Measurements from ENCODE around the gene CERS6.

Gene CERS6

GRCh38 chr2:168526641-168527040 lies 70.6 kb downstream of the CERS6 start:
- no peak overlapping the region for H3K27ac Mint-ChIP-seq
- peaks cover 0 to 6% of the 10 kb centered on the region in 2 donors for H3K4me1 Mint-ChIP-seq (ENCODE audit: low read depth in 2 of 2)

DNA sequence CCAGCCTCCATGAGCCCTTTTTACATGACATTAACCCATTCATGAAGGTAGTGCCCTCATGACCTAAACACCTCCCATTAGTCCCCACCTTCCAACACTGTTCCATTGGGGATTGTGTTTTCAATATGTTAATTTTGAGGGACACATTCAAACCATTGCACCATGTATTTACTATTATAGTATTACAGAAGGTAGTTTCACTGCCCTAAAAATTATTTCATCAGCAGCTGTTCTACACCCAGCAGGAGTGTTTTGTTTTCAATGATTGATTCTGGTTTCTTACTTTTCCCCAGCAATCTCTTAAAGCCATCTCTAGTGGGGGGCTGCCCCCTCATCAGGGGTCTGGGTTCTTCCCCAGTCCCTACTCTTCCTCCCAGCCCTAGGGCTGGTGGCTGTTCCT lies 71.9 kb downstream of the CERS6 start:
- Mint-ChIP-seq H3K27ac (no peak overlapping the region), H3K36me3 (ENCODE audit: insufficient read depth) (peaks cover 3% of the 10 kb centered on the region), H3K4me3 (no peak overlapping the region), H3K27me3 (no peaks in the 10 kb centered on the region), H3K4me1 (ENCODE audit: low read depth in 2 of 2) (peaks cover 0 to 6% of the 10 kb centered on the region in 2 donors), H3K9me3 (no peaks in the 10 kb centered on the region)
- ATAC-seq (replicated peaks) (no peak), DNase-seq (no peak)

More at GRCh38 chr2:168526641-168527040, 70.6 kb downstream of the CERS6 start:
- Mint-ChIP-seq H3K4me3 (no peak overlapping the region), H3K9me3 (no peaks in the 10 kb centered on the region), H3K36me3 (ENCODE audit: insufficient read depth) (peaks cover 3% of the 10 kb centered on the region), H3K27me3 (no peaks in the 10 kb centered on the region)
- no peak for DNase-seq
- ATAC-seq (replicated peaks), result no peak

DNA sequence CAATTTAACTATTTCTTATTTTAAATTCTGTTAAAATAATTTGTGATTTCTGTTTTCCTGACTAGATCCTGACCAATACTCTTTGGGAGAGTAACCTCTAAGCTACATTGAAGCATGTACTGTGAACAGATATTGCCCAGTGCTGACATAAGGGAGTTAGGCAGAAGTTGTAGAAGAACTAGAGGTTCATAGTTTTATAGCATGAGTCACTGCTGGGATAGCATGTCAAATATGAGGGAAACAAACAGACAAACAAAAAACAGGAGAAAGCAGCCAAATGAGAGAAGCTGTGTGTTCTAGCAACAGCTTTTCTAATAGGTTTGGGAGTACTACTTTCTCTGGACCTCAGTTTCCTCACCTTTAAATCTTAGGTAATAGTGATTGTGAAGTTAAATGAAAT lies 72.4 kb downstream of the CERS6 start:
- DNase-seq (no peak), ATAC-seq (replicated peaks) (no peak)
- Mint-ChIP-seq H3K27ac (no peak overlapping the region), H3K27me3 (no peaks in the 10 kb centered on the region), H3K36me3 (ENCODE audit: insufficient read depth) (peaks cover 3% of the 10 kb centered on the region), H3K4me3 (no peak overlapping the region), H3K4me1 (ENCODE audit: low read depth in 2 of 2) (peaks cover 0 to 7% of the 10 kb centered on the region in 2 donors), H3K9me3 (no peaks in the 10 kb centered on the region)

DNA sequence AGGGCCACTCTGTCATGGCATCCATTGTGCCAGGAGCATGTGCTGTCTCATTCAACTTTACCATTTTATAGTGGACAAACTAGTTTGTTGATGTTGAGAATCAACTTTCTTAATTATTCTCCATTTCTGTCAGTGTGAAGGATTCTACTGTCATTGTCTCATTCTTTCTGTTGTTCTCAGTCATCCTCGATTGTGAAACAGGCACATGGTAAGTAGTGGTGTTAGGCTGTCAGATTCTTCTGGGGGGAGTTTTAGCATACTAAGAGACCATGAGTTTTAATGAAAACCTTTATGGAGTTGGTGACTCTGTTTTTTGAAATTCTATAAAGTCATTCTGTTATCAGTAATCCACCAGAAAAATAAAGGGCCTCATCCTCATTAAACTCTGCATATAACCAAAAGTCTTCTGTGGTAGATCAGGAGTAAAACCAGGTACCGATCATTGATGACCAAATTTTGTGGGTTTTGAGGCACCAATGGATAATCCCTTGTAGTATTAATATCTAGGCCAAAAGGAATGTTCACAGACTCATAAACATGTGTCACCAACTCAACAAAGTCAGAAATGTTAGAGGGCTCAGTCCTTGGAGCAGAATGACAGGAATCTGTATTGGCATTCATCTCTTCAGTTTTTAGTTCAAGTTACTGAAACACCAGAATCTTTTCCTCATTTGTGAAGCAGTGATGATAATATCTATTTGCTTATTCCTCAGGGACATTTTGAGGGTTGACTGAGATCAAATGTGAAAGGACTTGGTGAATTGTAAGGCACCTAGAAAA lies 73.2 kb downstream of the CERS6 start:
- no peak for ATAC-seq (replicated peaks)
- Mint-ChIP-seq H3K27me3 (no peaks in the 10 kb centered on the region), H3K27ac (no peak overlapping the region), H3K36me3 (ENCODE audit: insufficient read depth) (peaks cover 3% of the 10 kb centered on the region), H3K4me1 (ENCODE audit: low read depth in 2 of 2) (peaks cover 0 to 7% of the 10 kb centered on the region in 2 donors), H3K4me3 (no peak overlapping the region), H3K9me3 (no peaks in the 10 kb centered on the region)
- no peak for DNase-seq

DNA sequence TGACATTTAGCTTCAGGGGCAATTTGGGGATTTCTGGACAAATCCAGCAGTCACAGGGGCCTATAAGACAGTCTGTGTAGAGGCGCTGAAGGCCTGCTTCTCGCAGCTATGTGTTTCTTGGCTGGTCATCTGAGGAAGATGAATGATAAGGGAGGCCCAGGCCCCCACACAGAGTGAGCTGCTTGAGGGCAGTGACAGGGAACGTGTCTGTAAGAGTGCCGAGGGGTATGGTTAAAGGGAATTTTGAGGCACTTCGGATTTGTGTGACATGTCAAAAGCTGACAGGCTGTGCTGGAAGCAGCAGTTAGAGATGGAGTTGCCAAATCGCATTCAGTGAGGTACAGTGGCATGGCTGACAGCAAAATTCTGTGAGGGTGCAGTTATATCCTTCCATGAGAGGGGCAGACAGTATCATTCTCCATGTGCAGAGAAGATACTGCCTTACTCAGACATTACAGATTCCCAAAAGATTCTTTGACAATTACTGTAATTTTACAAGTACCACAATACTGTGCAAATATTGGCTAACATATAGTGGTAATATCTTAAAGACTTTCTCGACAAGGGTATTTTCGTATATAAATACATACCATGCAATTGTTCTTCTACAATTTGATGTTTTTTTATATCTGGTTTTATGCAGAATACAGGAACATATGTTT lies 74.0 kb downstream of the CERS6 start:
- no peaks in the 10 kb centered on the region for H3K27me3 Mint-ChIP-seq
- H3K9me3 Mint-ChIP-seq, result no peaks in the 10 kb centered on the region
- peaks cover 3% of the 10 kb centered on the region for H3K36me3 Mint-ChIP-seq (ENCODE audit: insufficient read depth)
- H3K27ac Mint-ChIP-seq, result no peak overlapping the region
- ATAC-seq (replicated peaks) (no peak), DNase-seq (no peak)
- no peak overlapping the region for H3K4me3 Mint-ChIP-seq
- H3K4me1 Mint-ChIP-seq (ENCODE audit: low read depth in 2 of 2), result peaks cover 0 to 7% of the 10 kb centered on the region in 2 donors

DNA sequence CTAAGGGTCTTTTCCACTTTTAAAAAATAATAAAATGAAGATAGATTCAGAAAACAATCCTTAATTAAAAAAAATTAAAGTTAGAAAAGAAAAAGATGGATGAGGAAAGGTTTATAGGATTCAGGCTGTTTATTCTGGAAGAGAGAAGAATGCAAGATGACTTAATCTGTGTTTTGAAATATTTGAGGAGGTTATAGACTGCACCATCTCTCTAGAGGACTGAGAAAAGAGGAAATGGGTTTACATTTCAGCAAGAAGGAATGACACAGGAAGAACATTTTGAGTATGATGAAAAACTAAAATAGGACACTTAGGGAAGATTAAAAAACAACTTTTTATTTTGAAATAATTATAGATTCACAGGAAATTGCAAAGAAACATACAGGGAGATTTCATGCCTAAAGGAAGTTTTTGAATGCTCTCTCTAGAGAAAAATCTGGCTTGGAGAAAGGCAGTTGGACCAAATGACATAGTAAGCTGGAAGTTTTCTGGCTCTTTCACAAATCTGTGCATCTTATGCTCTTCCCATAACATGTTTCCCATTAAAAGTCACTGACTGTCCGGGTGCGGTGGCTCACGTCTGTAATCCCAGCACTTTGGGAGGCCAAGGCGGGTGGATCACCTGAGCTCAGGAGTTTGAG lies 75.0 kb downstream of the CERS6 start:
- no peaks in the 10 kb centered on the region for H3K27me3 Mint-ChIP-seq
- no peak for ATAC-seq (replicated peaks)
- peaks cover 0 to 7% of the 10 kb centered on the region in 2 donors for H3K4me1 Mint-ChIP-seq (ENCODE audit: low read depth in 2 of 2)

DNA sequence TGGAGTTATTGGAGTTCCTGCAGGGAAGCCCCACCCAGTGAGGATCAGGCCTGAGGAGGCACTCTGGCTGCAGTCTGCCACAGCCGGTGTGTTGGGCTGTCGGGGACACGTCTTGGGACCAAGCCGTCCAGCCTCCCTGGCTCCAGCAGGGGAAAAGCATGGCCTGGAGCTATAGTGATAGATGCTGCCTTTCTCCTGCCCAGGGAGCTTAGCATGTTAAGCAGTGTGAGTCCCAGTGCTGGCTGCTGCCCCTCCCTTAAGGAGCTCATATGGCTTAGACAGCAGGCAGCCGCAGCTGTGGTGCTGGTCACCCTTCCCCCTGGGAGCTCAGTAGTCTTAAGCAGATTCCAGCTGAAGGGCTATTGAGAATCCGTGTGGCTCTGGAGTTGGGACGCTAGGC lies 78.9 kb downstream of the CERS6 start:
- H3K27me3 Mint-ChIP-seq, result no peaks in the 10 kb centered on the region
- H3K36me3 Mint-ChIP-seq (ENCODE audit: insufficient read depth), result peaks cover under 1% of the 10 kb centered on the region
- no peak for DNase-seq
- ATAC-seq (replicated peaks), result no peak
- H3K9me3 Mint-ChIP-seq, result no peaks in the 10 kb centered on the region
- H3K4me1 Mint-ChIP-seq (ENCODE audit: low read depth in 2 of 2), result peaks cover 0 to 7% of the 10 kb centered on the region in 2 donors
- no peak overlapping the region for H3K27ac Mint-ChIP-seq
- H3K4me3 Mint-ChIP-seq, result no peak overlapping the region

More for the DNA sequence above, 75.0 kb downstream of the CERS6 start:
- Mint-ChIP-seq H3K36me3 (ENCODE audit: insufficient read depth) (peaks cover 3% of the 10 kb centered on the region), H3K4me3 (no peak overlapping the region), H3K27ac (peak overlapping the region in 1 of 2 donors; percentile 21), H3K9me3 (no peaks in the 10 kb centered on the region)
- DNase-seq, result no peak

DNA sequence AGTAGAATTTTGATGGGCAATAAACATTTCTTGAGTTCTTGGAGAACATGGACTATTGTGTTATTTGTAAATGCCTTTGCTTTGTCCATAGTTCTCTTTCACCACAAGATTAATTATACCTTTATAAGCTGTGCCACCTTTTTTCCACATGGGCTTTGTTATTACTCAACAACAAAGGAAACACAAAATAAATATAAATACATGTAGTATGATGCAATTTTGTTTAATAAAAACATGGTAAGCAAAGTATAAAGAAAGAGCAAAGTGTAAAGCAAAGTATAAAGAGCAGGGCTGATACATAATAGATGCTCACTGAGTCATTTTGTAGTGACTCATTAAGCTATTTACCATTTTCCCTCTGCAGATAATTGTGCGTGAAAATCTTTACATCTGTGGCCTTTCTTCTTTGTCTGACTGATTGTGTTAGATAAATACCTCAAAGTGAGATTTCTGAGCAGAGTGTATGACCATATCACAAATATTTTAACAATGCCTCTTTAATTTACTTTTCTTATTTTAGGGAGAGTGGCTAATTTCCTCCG lies 80.9 kb downstream of the CERS6 start:
- Mint-ChIP-seq H3K27ac (no peak overlapping the region), H3K27me3 (no peaks in the 10 kb centered on the region), H3K4me3 (no peak overlapping the region), H3K36me3 (ENCODE audit: insufficient read depth) (no peaks in the 10 kb centered on the region), H3K9me3 (no peaks in the 10 kb centered on the region), H3K4me1 (ENCODE audit: low read depth in 2 of 2) (peaks cover 0 to 7% of the 10 kb centered on the region in 2 donors)
- DNase-seq, result no peak
- ATAC-seq (replicated peaks), result peak; percentile 35

- H3K4me1 Mint-ChIP-seq (ENCODE audit: low read depth in 2 of 2), result peaks cover 0 to 6% of the 10 kb centered on the region in 2 donors
- H3K9me3 Mint-ChIP-seq, result no peaks in the 10 kb centered on the region
- H3K36me3 Mint-ChIP-seq (ENCODE audit: insufficient read depth), result no peaks in the 10 kb centered on the region
- H3K27me3 Mint-ChIP-seq, result no peaks in the 10 kb centered on the region
- no peak overlapping the region for H3K27ac Mint-ChIP-seq
- ATAC-seq (replicated peaks) (no peak), DNase-seq (no peak)
- H3K4me3 Mint-ChIP-seq, result no peak overlapping the region
Observed at GRCh38 chr2:168538133-168538532, 82.1 kb downstream of the CERS6 start.

GRCh38 chr2:168538534-168538933 lies 82.5 kb downstream of the CERS6 start:
- no peaks in the 10 kb centered on the region for H3K27me3 Mint-ChIP-seq
- no peak overlapping the region for H3K27ac Mint-ChIP-seq
- H3K4me1 Mint-ChIP-seq (ENCODE audit: low read depth in 2 of 2), result peaks cover 0 to 6% of the 10 kb centered on the region in 2 donors
- no peaks in the 10 kb centered on the region for H3K9me3 Mint-ChIP-seq
- H3K4me3 Mint-ChIP-seq, result no peak overlapping the region
- DNase-seq (no peak), ATAC-seq (replicated peaks) (no peak)
- H3K36me3 Mint-ChIP-seq (ENCODE audit: insufficient read depth), result no peaks in the 10 kb centered on the region

DNA sequence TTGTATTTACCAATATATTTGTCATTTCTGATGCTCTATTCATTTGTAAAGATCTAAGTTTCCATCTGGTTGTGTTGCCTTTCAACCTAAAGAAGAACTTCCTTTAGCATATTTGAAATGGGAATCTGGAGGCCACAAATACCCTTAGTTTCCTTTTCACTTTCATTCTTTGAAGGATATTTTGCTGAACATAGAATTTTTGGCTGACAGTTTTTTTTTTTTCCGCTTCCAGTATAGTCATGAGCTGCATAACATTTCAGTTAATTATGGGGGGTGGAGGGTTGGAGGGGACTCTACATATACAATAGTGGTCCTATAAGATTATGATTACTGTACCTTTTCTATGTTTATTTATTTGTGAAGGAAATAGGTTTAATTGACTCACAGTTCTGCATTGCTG lies 83.9 kb downstream of the CERS6 start:
- H3K4me1 Mint-ChIP-seq (ENCODE audit: low read depth in 2 of 2), result peaks cover 0 to 6% of the 10 kb centered on the region in 2 donors
- DNase-seq (no peak), ATAC-seq (replicated peaks) (no peak)
- H3K9me3 Mint-ChIP-seq, result no peaks in the 10 kb centered on the region
- no peaks in the 10 kb centered on the region for H3K36me3 Mint-ChIP-seq (ENCODE audit: insufficient read depth)
- no peak overlapping the region for H3K27ac Mint-ChIP-seq
- no peak overlapping the region for H3K4me3 Mint-ChIP-seq
- no peaks in the 10 kb centered on the region for H3K27me3 Mint-ChIP-seq

DNA sequence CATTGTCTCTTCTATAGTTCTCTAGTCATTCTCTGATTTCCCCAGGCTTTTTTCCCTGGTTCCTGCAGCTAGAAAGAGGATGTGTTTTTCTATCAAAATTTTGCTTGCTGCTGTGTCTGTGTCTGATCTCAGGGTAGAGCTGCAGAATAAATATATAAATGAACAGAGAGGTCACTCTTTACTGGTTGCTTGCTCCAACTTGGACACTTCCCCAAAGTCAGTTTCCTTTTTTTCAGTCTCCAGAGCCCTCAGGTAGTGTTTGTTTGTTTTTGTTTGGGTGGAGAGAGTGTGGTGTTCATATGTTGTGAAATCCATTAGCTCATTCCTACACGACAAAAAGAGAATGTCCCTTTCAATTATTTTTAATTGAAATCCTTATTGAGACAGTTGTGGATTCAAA lies 85.8 kb downstream of the CERS6 start:
- H3K36me3 Mint-ChIP-seq (ENCODE audit: insufficient read depth), result no peaks in the 10 kb centered on the region
- ATAC-seq (replicated peaks) (no peak), DNase-seq (no peak)
- H3K27me3 Mint-ChIP-seq, result no peaks in the 10 kb centered on the region
- H3K4me3 Mint-ChIP-seq, result no peak overlapping the region
- no peaks in the 10 kb centered on the region for H3K9me3 Mint-ChIP-seq
- H3K4me1 Mint-ChIP-seq (ENCODE audit: low read depth in 2 of 2), result peaks cover 0 to 6% of the 10 kb centered on the region in 2 donors
- no peak overlapping the region for H3K27ac Mint-ChIP-seq

DNA sequence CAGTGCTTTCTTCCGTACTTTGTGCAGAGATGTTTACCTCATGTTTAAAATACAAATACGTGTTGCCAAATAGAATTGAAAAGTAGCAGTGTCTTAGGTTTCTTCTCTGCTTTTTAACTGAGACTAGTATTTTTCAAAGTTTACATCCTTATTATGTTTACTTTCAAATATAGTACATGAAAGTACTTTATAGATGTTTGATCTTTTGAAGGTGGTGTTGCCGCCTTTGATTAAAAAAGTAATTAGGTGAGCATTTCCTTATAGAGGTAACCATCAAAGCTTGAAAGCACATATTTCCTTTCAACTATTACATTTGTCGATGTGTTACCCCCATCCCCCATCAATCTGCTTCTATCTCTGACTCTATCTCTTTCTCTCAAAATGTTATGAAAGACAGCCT lies 87.0 kb downstream of the CERS6 start:
- DNase-seq, result no peak
- Mint-ChIP-seq H3K27ac (no peak overlapping the region), H3K36me3 (ENCODE audit: insufficient read depth) (no peaks in the 10 kb centered on the region), H3K27me3 (peaks cover 0 to 4% of the 10 kb centered on the region in 2 donors), H3K4me3 (no peak overlapping the region), H3K4me1 (ENCODE audit: low read depth in 2 of 2) (peaks cover 0 to 2% of the 10 kb centered on the region in 2 donors), H3K9me3 (no peaks in the 10 kb centered on the region)
- ATAC-seq (replicated peaks), result no peak
